HG02852 (cell line): ENCODE measurements around the gene TGFBR2.

Experiments
- ATAC-seq: cut with Tn5 transposase; IDR thresholded peaks from one replicate; pipeline ENCODE4 v1.9.1; 2021; ENCODE audit warnings: mild to moderate bottlenecking, moderate library complexity; ENCODE audit not compliant: unreplicated experiment

The TGFBR2 gene

DNA sequence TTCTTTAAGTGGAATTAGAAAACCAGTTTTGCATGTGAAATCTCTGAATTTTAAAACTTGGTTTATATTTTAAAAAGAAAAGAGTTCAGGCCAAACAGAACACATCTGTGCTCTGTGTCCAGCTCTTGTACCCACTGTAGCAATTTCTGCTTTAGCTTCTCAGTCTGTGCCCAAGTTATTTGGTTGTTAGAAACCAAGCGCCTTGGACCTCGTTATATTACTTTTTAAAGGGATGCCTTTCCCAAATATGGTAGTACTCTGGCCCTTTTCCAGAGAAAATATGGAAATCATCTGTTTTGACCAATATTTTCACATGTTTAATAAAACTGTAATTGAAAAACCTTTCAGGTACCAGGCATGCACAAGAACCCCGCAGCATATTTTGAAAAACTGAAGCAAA is 27.3 kb downstream of the TGFBR2 start:
- no peak for ATAC-seq

DNA sequence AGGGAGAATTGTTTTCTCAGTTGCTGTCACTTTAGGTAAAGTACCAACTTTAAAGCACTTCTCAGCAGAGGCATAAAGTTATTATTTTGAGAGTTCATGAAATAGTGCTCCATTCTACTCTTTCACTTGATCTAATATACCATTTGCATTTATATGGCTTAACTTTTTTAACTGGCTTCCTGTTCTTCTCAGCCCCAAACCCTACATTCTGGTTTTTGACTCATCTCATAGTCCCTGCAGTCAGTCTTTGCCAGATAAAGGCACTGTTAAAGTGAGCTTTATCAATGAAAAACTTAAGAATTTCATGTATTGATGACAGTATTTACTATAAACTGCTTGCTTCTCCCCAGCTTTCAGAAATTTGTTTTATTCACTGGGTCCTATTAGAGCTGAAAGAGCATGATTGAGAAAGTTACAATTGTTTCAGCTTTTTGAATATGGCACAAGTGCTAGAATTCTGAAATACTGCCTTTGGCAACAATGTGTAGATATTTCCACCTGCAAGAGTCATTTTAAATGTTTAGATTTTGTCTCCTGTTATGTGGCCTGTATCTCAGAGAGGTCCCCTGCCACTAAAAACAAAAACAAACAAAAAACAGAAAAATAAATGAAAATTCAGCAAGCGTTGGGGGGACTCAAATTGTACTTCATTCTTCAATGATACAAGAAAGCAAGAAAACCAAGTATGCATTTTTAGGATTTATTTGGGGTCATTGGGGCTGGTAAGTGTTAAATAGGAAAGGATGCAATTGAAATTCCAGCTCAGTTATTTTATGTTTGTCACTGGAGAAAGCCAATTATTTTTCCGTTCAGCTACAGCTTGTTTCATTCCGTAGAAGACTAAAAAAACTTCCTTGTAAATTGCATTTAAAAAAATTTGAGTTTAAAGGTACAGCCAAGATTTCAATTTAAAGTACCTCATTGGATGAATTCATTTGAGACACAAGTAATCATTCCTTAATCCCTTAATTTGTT is 28.6 kb downstream of the TGFBR2 start:
- ATAC-seq = no peak

DNA sequence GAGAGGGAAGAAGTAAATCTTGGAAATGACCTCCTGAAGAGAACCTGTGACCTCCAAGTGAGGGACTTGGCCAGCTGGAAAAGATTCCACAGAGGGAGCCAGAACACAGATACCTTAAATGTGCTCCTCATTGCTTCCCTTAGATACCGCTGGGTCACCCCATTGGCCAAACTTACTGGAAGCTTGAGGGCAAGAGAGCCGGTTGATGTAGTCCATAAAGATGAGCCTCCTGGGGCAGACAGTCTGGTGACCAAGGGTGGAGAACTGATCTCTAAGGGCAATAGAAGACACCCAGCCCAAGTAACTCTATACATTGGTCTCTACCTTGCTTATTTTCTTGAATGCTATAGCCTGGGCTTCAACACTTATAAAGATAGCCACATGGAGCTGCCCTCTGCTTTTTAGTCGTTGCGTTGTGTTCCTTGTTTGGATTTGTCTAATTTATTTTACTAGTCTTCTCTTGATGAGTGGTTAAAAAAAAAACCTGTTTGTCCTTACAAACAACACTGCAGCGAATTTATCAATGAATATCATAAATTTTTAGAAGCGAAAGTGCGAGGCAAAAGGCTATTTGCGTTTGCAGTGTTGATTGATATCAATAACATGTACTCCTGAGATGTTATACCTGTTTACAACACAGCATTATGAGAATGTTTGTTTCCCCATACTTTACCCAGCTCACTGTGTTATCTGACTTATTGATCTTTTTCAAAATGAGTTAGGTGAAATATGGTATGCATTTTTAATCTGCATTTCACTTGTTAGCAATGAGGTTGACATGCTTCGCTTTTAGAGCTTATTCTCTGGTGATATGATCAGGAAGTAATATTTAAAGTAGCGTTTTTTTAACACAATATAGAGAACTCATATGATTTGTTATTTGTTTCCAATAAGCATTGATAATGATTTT is 31.2 kb downstream of the TGFBR2 start:
- no peak for ATAC-seq

DNA sequence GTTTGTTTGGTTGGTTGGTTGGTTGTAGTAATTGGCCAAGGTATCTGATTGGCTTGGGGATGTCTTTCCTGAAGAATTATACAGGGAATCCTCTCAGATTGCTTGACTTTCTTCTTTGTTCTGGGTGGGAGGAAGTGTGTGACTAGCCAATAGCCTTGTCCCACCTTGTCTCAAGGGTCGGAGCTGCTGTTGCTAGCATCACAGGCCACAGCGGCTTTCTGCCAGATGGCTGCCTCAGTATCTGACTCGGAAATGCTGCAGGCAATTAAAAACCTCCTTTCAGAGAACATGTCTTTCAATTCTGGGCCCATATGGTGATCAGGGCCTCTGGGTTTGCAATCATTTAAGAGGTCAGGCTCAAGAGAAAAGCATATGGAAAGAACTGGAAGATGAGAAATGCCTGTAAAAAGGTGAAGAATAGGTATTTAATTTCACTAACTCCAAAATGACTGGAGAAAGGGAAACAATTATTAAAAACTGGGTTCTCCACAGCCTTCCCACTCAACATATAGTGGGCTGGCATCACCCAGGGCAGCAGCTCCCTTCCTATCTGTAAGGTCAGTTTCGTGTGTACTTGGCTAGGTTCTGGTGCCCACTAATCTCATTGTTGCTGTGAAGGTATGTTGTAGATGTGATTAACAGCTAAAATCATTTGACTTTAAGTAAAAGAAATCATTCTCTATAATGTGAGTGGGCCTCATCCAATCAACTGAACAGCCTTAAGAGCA is 32.4 kb downstream of the TGFBR2 start:
- no peak for ATAC-seq

DNA sequence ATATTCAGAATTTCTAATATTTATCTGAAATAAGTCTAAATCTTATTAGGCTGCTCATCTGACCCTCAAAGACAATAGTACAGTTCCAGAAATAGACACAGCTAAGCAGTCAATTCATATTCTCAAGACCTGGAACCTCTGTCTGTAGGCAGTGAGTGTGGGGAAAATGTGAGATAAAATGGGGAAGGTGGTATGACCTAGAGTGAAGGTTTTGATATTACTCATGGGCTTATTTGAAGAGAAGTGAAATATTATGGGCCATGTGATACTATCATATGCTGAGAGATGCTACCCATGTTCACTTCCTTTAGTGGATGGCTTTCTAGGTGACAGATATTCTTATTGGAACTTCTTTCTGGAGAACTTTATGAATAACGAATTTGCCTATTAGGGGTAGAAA is 33.5 kb downstream of the TGFBR2 start:
- ATAC-seq = peak; percentile 69

DNA sequence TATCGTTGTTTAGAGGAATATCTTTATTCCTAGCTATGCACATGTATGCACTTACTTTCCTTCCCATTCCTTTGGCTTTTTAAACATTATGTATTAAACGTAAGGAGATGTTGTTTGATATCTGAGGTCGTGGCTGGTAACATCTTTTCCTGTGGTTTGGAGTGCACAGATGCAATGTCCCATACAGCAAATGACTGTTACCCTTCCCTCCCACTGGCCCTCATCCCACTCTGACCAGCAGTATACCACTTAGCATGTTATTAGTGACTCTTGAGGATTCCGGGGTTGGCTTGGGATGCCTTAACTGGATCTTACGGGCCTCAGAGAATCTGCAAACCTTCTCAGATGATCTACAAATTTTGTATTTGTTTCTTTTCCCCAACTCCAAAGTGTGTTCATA is 34.5 kb downstream of the TGFBR2 start:
- ATAC-seq = no peak

DNA sequence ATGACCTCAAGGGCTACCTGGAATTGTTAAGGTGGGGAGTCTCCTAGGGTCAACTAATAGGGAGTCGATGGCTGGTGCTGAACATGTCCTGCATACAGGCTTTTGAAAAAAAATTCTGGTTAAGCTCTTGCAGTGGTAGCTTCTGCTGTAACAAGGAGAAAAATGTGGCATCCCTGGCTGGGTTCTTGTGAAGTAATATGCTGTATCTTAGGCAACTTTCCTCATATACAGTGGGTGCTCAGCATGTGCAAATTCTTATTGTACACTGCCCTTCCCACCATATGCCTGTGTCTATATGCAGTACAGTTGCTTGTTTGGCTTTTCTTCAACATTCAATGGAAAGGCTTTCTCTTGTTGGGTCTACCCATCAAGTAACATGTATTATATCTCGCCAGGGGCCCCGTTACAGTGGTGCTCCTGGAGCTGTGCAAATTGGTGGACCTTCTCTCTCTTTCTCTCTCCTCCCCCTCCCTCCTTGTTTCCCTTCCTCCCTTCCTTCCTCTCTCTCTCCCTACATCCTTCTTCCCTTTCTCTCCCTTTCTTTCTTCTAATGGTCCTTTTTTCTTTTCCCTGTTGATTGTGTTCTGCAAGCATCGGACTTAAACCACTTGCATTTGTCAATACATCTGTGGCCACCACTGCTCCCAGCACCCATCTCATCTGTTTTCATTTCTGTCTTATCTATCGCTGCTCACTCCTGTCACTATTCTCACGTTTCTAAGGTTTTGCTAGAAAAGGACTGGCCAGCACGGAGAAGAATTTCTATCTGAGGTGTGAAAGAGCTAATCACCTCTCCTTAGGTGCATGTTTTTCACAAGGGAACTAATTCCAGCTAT is 35.2 kb downstream of the TGFBR2 start:
- no peak for ATAC-seq

DNA sequence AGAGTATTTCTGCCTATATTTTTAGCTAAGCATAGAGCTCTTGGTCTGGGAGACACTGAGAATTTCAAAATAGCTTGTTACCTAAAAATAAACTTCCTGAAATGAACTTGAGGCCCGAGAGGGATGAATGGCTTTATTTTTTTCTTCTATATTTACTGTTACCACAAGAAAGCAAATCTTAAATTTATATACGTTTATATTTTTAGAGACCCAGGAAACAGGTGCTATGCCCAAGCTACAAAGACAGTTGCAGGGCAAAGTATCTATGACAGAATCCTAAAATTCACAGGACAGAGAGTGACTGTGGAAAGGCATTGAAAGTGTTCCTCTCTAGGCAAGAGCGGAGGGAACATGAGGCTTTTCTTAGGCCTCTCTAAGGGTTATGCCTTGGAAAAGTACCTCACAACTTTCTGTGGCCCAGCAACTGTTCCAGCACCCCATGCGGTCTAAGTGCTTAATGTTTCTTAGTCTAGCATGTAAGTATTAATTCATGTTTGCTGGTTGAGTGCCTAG is 36.5 kb downstream of the TGFBR2 start:
- ATAC-seq = no peak

DNA sequence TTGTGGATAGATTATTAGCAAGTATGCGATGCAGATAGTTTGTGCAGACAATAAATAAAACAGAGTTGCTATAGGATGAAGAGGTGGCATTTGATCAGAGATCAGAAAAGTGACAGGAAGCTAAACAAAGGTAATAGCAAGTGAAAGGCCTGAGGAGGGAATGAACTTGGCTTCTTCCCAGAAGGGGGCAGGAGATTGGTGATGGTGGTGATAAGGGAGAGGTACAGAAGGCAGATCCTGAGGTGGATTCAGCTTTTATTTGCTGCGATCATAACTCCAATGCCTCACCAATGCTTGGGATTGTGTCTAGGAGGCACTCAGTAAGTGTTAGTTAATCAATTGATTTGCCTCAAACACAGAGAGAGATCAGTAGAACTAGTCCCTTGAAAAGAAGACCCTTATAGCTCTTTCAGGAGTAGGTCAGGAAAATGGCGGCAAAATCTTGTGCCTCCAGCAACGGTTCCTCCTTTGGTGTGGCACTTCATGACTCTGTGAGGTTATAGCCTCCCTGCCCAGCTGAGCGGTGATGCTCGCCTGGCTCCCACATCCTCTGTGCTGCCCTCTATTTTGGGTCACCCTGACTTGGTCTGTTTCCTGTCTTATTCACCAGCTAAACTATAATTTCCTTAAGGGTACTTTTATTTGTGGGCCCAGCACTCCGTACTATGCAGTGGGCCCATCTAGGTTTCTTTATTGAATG is 37.5 kb downstream of the TGFBR2 start:
- no peak for ATAC-seq

DNA sequence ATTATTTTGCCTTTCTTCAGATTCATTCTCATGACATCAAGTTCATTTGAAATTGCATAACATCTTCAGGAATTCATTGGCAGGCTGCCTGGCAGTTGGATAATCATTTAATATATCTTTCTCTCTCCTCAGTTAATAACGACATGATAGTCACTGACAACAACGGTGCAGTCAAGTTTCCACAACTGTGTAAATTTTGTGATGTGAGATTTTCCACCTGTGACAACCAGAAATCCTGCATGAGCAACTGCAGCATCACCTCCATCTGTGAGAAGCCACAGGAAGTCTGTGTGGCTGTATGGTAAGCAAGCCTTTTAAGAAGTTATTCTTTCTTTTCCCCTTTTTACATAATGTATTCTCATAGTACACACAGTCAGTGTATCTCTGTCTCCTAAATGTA is 38.2 kb downstream of the TGFBR2 start:
- ATAC-seq = peak; percentile 69

DNA sequence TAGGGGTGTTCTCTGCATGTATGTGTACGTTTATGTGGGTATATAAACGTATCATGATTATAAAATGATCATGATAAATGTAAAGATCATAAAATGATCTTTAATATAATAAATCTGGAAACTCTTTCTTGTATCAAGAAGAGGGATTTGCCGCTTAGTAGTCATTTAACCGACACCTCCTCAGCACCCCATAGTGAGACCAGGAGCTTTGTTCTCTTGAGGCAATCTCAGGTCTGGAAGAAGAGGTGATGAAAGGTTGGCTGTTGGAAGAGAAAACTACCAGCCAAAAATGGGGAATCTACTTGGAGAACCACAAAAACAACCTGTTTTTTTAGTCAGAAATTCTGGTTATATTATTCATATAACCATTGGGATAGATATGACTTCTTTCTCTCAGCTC is 38.7 kb downstream of the TGFBR2 start:
- ATAC-seq = no peak

DNA sequence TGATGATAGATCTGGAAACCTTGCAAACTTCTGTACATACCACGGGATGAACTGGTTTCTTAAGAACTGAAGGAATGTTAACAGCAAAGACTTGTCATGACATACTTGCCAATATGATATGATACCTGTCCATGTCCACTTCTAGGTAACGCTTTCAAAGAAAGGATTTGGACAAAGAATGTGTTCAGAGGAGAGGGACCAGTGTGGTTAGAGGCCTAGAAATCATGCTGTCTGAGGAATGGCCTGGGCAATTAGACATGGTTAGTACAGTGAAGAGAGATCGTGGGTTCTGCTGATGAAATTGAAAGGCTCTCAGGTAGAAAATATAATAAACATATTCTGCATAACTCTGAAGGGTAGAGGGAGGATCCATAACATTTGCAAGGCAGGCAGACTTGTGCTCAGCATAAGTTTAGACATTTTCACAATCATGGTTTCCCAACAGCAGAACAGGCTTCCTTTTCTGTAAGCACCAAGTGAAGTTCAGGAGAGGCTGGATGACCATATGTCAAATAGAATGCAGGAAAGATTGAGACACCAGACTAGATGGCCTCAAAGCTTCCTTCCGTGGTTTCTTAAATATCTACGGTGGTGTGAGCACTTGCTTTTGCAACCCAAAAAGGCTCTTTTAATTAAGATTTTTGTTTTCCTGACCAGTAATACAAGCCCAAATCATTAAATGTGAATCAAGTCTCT is 39.9 kb downstream of the TGFBR2 start:
- ATAC-seq = no peak

DNA sequence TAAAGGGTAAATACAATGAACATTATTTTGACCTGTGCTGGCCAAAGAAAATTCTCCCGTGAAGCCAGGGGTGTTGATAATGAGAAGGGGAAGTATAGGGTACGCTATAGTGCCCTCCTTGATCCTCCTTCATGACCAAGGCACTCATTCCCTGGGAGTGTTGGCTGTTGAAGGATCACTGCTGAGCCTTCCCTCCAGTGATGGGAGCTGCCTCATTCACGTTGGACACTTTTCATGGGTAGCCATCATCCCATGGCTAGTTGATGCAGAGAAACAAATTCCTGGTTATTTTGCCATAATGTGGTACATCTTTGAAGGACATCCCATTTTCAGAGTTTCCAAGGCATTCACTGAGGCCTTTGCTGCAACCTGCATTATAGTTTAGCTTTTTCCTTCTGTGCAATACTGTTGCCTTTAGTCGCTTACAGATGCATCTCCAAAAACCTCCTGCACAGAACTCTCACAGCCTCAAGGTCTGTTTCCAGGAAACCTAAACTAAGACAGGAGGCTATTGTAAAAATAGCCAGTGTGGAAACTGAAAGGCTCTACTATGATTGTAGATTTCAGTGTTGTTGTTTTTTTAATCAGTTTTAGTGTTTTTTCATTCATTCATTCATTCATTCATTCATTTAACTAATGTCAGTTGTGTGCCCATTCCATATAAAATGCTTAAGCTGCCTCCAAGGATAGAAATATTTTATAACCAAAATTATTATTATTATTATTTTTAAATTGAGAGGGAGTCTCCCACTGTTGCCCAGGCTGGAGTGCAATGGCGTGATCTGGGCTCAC is 40.8 kb downstream of the TGFBR2 start:
- ATAC-seq = no peak

DNA sequence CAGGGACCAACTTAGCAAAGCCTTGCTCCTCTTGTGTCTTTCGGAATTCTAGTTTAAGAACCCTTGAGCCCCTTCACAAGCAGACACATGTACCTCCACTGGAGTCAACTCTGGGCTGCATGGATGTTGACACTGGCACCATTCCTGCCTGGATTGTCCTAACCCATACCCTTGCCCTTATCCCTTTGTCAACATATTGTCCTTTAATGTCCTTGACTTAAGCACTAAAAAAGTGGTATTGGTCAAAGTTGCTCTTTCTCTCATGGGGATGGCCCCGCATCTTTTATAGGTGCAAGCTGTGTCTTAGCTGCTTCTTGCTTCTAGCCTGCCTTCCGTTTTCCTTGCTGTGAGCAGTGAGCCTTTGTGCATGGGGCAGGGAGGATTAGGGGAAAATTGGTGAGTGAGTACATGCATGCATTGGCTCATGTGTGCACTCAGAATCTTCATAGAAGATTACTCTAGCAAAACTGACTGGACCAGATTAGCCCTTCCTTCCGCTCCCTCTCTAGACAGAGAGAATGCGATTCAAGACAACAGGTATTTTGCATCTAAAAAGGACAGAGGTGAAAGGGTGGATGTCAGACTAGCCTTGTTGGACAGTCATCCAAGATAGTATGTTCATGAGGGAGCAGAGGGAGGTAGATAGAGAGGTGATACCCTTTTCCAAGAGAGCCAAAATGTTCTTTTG is 42.4 kb downstream of the TGFBR2 start:
- no peak for ATAC-seq

DNA sequence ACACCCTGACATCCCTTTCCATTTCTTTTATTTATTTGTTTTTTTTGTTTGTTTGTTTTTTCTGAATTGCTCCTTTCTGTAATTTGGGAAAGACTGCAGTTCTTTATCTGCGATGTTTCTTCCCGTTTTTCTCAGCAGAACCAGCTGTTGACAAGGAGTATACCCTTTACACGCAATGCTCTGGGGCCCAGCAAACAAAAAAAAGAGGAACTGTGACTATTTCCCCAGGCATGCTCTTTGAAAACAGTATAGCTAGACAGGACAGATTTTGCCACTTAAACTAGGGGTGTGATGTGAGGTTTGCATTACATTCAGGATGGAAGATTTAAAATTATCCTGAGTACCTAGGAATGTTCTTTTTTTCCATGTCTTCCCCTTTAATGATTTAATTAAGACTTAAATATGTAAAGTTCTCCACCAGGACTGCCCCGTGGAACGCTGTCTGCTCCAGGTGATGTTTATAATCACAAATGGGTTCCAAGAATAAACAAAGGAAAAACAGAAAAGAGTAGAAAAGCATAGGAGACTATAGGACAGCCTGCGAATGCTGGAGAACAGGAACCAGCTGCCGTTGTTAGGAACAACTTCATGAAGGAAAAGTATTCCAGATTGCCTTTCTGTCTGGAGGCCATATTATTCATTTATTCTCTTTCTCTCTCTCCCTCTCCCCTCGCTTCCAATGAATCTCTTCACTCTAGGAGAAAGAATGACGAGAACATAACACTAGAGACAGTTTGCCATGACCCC is 43.3 kb downstream of the TGFBR2 start:
- ATAC-seq = peak; percentile 65

DNA sequence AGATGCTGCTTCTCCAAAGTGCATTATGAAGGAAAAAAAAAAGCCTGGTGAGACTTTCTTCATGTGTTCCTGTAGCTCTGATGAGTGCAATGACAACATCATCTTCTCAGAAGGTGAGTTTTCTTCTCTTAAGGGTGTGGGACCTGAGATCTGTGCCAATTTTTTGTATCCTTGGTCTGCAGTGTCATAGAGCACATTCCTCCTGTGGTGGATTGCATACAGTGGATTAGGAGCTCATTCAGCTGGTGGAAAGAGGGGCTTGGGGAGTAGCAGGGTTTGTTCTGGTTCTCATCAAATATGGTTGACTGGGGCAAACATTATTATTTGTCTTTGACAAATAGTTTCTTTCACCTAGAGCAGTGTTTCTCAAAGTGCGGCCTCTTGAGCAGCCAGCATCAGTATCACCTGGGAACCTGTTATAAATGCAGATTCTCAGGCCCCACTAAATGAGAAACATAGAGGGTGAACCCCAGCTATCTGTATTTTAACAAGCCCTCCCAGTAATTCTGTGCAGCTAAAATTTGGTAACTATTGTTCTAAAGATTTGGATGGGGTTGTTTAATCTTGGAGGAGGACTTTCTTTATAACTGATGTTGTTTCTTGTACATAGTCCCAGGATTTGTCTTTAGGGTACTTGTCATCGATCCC is 44.1 kb downstream of the TGFBR2 start:
- ATAC-seq = no peak
